NCI-H1694 (cell line): Measurements from ENCODE around the gene GNG7.
A peak's percentile ranks its signal among the peaks of the same experiment; 100 is the strongest.

Experiments used
- DNase-seq: peaks from one replicate; lab custom pipeline; 2025; lab: John Stamatoyannopoulos, UW

GNG7 gene

DNA sequence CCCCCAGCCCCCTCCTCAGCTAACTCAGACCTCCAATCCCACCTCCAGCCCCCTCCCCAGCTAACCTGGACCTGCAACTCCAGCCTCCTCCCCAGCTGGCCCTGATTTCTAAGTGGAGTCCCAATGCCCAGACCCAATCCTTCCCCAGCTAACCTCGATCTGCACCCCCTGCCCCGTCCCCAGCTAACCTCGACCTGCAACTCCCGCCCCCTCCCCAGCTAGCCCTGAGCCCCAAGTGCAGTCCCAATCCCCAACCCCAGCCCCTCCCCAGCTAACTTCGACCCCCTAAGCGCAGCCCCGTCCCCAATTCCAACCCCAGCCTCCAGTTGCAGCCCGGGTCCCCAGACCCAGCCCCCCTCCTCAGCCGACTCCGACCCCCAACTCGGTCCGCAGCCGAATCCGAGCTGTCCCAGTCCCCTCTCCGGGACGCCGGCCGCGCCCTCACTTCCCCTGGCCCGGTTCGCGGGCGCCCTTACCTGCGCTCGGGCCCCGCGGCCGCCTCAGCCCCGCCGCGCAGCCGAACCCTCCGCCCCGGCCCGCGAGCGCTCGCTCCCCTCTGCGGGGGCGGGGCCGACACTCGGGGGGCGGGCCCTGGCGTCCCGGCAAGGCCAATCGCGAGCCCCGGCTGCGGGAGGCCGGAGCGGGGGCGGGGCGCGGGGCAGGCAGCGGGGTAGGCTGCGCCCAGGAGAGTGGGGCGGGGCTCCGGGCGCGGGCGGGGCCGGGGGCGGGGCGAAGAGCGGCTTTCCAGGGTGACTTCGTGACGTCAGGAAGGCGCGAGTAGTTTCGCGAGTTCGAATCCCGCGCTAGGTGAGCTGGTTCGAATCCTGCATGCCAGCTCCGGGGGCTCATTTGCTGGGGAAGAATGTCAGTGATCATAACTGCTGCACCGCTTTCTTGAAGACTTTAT lies at the start of gene GNG7:
Gene GNG7, minus strand, starts transcription at position 525 of the 907 bp plus-strand sequence. CDS start 182,006 bp downstream, outside the sequence.
- peak; percentile 46 for DNase-seq

- DNase-seq: no peak
Observed at GRCh38 chr19:2751438-2751830, 48.9 kb upstream of the GNG7 start.

- DNase-seq: no peak
Observed at GRCh38 chr19:2750808-2751437, 48.4 kb upstream of the GNG7 start.

DNA sequence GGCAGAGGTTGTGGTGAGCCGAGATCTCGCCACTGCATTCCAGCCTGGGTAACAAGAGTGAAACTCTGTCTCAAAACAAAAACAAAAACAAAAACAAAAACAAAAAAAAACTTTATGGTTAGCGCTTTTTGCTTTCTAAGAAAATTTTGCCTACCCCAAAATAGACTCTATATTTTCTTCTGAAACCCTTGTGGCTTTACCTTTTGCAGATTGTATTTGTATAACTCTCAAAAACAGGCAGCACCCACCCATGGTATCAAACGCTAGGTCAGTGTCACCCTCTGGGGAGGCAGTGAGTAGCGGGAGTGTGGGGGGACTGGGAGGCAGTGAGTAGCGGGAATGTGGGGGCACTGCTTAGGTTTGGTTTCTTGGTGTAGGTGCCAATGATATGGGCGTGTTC lies 44.9 kb upstream of the GNG7 start:
- no peak for DNase-seq

DNA sequence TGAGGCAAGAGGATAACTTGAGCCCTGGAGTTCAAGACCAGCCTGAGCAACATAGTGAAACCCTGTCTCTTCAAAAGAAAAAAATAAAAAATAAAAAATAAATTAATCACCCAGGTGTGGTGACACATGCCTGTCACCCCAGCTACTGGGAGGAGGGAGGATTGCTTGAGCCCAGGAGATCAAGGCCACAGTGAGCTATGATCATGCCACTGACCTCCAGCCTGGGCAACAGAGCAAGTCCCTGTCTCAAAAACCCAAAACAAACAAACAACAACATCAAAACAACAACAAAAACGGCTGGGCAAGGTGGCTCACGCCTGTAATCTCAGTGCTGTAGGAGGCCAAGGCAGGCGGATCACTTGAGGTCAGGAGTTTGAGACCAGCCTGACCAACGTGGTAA lies 41.6 kb upstream of the GNG7 start:
- DNase-seq: no peak

- DNase-seq: no peak
Observed at GRCh38 chr19:2743099-2743498, 40.6 kb upstream of the GNG7 start.

- DNase-seq: no peak
Observed at GRCh38 chr19:2740314-2740656, 37.8 kb upstream of the GNG7 start.

- peak; percentile 94 for DNase-seq
Observed at GRCh38 chr19:2739602-2740313, 37.3 kb upstream of the GNG7 start, which contains the start of gene SLC39A3. SLC39A3 (minus strand) TSS chr19:2740017; CDS start chr19:2737257, 2,760 bp downstream.

- no peak for DNase-seq
Observed at GRCh38 chr19:2736550-2737190, 34.2 kb upstream of the GNG7 start.

- DNase-seq: no peak
Observed at GRCh38 chr19:2735374-2735773, 32.9 kb upstream of the GNG7 start.

DNA sequence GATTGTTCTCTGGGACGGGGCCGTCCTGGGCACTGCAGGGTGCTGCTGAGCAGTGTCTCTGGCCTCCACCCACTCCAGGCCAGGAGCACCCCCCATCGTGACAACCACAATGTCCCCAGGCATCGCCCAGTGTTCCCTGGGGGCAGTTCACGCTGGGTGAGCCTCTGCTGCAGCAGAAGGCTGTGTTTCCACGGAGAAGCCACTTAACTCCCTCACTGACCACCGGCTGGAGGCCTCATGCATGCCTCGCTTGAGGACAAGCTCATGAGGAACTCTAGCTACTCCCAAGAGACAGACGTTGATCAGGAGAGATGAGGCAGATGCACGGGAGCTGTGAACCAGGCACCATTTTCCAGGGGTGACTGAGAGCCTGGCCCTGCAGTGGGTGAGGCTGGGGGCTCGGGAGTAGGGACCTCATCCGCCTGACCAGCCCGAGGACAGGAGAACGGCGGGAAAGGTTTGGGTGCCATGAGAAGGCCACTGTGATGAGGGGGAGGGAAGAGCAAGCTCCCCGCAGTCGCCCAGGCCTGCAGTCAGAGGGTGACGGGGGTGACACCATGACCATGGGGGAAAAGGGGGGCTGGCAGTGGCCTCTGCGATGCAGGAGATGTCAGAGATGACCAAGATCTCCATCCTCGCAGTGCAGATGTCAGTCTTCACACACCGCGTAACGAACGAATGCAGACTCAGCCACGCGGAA lies 32.2 kb upstream of the GNG7 start:
- no peak for DNase-seq

DNA sequence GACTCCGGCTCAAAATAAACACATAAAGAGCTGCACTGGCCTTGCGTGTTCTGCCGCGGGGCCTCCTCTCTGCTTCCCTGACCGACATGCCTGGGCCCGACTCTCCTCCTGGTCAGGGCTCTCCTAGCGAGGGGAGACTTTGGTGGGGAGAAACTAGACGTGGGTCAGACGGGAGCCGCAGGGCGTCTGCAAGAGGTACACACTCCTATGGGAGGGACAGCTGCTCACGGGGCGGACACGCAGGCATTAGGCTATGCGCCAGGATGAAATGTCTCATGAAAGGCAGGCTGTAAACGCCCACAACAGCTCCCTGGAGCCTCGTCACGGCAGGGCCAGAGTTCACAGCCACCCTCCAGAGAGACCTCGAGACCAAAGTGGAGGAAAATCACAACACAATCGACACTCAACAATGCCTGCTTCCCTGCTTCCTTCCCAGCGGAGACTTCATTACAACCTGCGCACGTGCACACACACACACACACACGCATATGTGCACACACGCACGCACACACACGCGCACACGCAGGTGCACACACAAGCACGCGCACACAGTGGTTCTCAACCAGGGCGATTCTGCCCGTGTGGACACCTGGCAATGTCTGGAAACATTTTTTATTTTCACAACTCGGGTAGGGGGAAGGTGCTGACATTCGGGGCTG lies 31.6 kb upstream of the GNG7 start:
- no peak for DNase-seq

GRCh38 chr19:2732883-2733282 lies 30.4 kb upstream of the GNG7 start:
- DNase-seq: no peak

DNA sequence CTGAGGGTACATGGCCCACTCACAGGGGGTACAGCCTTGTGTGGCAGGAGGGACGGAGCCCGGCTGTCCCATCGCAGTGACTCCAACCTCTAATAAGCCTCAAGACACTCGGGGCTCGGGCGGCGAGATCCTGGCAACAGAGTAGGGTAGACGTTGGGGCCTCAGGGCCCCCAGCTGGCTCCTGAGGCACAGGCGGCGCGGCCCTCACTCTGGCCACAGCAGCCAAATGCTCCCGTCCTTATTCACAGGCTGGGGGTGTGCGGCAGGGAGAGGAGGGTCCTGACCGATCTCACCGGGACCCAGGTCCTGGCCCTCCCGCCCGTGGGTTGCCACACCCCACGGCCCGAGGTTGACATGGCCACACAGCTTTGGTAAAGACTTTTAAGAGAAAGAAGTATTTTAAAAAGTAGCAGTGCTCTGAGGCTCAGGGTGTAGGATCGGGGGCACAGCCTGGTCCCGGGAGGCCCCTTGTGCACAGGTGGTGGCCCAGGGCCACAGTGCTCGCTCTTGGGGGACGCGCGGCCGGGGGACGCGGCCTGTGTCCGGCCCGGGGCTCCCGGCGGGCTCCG lies 29.7 kb upstream of the GNG7 start:
- DNase-seq: no peak

- DNase-seq: no peak
Observed at GRCh38 chr19:2731181-2731995, 28.9 kb upstream of the GNG7 start.

DNA sequence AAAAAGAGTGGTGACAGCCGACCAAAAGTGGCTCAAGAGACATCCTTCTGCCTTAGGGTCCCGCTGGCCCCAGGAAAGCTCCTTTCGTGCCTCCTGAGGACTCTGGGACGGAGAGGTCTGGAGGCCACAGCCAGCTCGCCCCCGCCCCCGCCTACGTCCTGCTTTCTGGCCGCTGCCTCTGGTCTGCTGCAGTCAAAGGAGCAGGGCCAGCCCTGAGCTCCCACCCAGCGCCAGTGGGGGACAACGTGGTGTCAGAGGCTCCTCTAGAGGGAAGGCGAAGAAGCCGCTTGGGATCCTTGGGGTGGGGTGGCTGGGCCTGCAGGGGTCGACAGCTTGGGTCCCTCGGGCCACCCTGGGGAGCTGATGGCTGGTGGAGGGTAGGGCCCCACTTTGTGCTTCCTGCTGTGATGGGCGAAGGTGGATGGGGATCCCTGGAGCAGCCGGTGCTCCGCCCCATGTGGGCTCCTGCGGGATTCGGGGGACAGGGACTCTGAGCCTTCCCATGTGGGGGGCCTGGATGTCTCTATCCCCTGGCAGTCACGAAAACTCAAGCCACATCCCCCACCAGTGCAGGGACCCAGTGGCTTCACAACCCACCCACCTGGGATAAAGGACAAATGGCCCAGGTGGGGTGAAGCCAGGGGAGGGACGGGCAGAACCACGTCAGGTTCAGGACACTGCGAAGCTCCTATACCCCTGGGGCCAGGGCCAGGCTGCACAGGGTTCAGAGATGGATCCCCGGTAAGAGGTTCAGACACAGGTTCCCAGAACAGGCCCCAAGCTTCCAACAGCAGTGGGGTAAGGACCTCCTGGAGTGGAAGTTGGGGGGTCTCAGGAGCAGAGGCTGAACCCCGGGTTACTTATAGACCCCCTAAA lies 27.7 kb upstream of the GNG7 start:
- no peak for DNase-seq

DNA sequence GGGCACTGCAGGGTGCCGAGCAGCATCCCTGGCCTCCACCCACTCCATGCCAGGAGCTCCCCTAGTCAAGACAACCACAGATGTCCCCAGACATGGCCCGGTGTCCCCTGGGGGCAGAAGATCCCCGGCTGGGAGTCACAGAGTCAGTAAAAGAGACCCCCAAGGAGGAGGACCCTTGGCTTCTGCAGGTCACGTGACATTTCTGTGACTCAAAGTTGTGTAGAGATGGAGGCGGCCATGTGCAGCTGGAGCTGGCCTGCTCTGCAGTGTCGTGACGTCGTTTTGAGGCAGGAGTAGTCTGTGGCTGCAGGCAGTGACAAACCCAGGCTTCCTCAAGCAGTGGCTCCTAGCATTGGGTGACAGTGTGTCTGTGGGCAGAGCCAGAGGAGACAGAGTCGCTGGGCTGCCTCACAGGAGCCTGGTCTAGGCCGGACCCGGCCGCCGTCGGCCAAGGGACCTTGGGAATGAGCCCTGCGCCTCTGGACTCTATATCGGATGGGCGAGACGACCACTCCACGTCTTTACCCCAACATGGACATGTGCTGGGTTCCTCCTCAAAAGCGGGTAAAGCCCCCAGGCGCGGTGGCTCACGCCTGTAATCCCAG lies 26.4 kb upstream of the GNG7 start:
- no peak for DNase-seq

DNA sequence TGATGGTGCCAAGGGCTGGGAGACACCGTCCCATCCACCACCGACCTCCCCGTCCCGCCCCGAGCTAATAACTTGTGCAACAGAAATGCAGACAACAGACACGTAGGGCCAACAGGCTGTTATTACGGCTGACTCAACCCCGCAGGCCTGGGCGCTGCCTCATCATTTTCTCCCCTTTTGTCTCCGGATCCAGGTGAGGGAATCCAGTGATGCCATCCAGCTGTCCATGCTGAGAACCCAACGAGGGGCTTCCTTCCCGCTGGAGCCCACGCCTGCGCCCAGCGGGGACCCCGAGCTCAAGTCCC lies 25.1 kb upstream of the GNG7 start:
- no peak for DNase-seq
